ENCODE measurements around the gene TMEM273. TPM values are rescaled to one million over a fixed set of nuclear protein-coding genes. Genes with fewer than 3 reads are reported as not detected.

Gene TMEM273
- total RNA-seq, 1 donor from 2014 or later, result 6.8 TPM

DNA sequence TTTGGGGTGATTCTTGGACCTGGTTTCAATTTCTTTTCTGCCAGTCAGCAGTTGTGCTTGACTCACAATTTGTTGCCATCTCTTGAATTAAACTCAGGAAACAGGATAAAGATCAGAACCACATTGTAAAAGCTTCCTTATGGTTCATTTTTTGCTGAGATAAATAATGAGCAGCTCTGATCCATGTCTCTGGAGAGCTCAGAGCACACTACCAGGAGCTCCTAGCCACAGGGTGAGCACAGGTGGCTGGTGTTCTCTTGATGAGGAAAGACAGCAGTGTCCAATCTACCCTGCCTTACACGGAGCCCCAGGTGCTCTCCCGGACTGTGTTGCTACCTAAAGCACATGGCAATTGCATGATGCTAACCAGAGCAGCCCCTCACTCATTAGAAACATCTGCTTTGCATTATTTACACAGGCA, 37.2 kb downstream of the TMEM273 start:
- no peak overlapping the region for H3K9ac ChIP-seq (ENCODE audit: low read depth in 1 of 3, low read length in 3 of 3)
- H3K27ac ChIP-seq (ENCODE audit: low read depth, low read length), result no peak overlapping the region
- peaks cover 0 to 3% (median 2%) of the 10 kb centered on the region in 3 donors for H3K9me3 ChIP-seq (ENCODE audit: control insufficient read depth in 3 of 3, low read length in 3 of 3)
- no peak overlapping the region for H3K4me3 ChIP-seq (ENCODE audit: low read length in 3 of 3)
- no peaks in the 10 kb centered on the region for H3K27me3 ChIP-seq (ENCODE audit: control insufficient read depth in 3 of 3, insufficient read depth in 3 of 3, low read length in 3 of 3)
- no peaks in the 10 kb centered on the region for H3K36me3 ChIP-seq (ENCODE audit: control insufficient read depth in 3 of 3, insufficient read depth in 3 of 3, low read length in 3 of 3)
- peaks cover 3 to 6% (median 6%) of the 10 kb centered on the region in 3 donors for H3K4me1 ChIP-seq (ENCODE audit: control insufficient read depth in 3 of 3, insufficient read depth in 3 of 3, low read length in 3 of 3)

DNA sequence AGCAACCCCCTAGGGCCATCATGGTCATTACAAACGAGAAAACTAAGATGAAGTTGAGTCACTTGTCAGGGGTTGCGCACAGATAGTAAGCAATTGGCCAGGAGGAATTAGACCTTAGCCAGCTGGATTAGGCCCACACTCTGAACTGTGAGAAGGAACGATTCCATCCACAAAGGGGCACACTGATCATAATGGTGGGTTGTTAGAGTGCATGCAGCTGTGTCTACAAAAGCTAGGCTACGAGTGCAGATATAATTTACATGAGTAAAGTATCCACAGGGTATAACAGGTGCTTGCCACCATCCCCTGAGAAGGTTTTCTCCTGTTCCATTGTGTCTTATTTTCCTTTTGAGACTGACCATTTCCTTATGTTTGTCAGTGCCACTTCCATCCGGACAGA, 37.8 kb downstream of the TMEM273 start:
- Histone ChIP-seq H3K27ac (ENCODE audit: low read depth, low read length) (no peak overlapping the region), H3K36me3 (ENCODE audit: control insufficient read depth in 3 of 3, insufficient read depth in 3 of 3, low read length in 3 of 3) (no peaks in the 10 kb centered on the region), H3K4me3 (ENCODE audit: low read length in 3 of 3) (no peak overlapping the region), H3K9me3 (ENCODE audit: control insufficient read depth in 3 of 3, low read length in 3 of 3) (peaks cover 0 to 3% (median 2%) of the 10 kb centered on the region in 3 donors), H3K9ac (ENCODE audit: low read depth in 1 of 3, low read length in 3 of 3) (no peak overlapping the region), H3K4me1 (ENCODE audit: control insufficient read depth in 3 of 3, insufficient read depth in 3 of 3, low read length in 3 of 3) (peaks cover 3 to 6% (median 6%) of the 10 kb centered on the region in 3 donors), H3K27me3 (ENCODE audit: control insufficient read depth in 3 of 3, insufficient read depth in 3 of 3, low read length in 3 of 3) (no peaks in the 10 kb centered on the region)

DNA sequence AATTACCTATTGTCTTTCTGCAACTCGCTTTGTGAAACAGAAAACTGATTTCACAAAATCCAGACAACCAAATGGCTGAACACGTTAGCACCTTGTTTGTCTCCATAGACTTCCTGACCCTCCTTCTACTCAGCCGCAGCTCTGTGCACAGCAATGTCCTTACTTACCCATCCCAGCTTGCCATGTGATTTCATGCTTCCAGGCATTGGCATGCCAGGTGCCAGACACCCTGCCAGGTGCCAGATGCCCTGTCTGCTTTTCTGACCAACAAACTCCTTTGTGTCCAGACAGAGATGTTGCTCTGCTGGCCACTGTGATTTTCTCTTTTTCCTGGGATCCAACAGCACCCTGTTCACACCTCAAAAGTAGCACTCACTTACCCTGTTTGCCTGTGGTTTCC, 38.3 kb downstream of the TMEM273 start:
- Histone ChIP-seq H3K9ac (ENCODE audit: low read depth in 1 of 3, low read length in 3 of 3) (no peak overlapping the region), H3K4me3 (ENCODE audit: low read length in 3 of 3) (no peak overlapping the region), H3K27me3 (ENCODE audit: control insufficient read depth in 3 of 3, insufficient read depth in 3 of 3, low read length in 3 of 3) (no peaks in the 10 kb centered on the region), H3K4me1 (ENCODE audit: control insufficient read depth in 3 of 3, insufficient read depth in 3 of 3, low read length in 3 of 3) (peaks cover 3 to 6% (median 6%) of the 10 kb centered on the region in 3 donors), H3K36me3 (ENCODE audit: control insufficient read depth in 3 of 3, insufficient read depth in 3 of 3, low read length in 3 of 3) (no peaks in the 10 kb centered on the region), H3K27ac (ENCODE audit: low read depth, low read length) (no peak overlapping the region), H3K9me3 (ENCODE audit: control insufficient read depth in 3 of 3, low read length in 3 of 3) (peaks cover 0 to 3% (median 2%) of the 10 kb centered on the region in 3 donors)

DNA sequence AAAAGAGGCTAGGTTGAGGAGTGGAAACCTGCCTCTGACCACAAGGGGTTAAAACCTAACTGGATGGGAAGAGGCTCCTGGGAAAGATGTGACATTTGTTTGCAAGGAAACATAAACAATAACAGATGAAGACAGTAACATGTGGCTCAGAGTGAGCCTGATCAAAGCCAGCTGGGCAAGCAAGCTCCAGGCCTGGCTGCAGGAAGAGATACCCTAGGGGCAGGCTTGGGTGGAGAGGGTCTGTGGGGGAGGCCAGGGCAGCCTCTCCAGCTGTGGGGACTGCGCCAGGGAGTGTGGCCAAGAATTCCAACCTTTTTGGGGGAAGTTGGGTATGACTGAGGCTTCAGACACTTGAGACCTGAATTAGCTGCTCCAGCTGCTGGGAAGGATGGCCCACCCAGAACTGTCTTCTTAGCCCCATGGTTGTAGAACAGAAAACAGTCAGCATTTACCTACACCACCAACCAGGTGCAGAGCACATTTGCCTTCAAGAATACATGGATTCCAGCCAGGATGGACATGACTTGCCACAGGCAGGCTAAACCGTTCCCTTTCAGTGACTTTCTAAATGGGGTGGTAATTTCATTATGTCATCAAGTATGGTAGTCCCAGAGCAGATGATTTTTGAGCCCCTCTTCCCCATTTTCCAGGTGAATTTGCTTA, 44.0 kb downstream of the TMEM273 start:
- Histone ChIP-seq H3K4me3 (ENCODE audit: low read length in 3 of 3) (no peak overlapping the region), H3K27ac (ENCODE audit: low read depth, low read length) (no peak overlapping the region), H3K27me3 (ENCODE audit: control insufficient read depth in 3 of 3, insufficient read depth in 3 of 3, low read length in 3 of 3) (no peaks in the 10 kb centered on the region), H3K9ac (ENCODE audit: low read depth in 1 of 3, low read length in 3 of 3) (no peak overlapping the region), H3K36me3 (ENCODE audit: control insufficient read depth in 3 of 3, insufficient read depth in 3 of 3, low read length in 3 of 3) (no peaks in the 10 kb centered on the region), H3K4me1 (ENCODE audit: control insufficient read depth in 3 of 3, insufficient read depth in 3 of 3, low read length in 3 of 3) (peaks cover 14 to 15% (median 15%) of the 10 kb centered on the region in 3 donors), H3K9me3 (ENCODE audit: control insufficient read depth in 3 of 3, low read length in 3 of 3) (peaks cover 0 to 3% (median 2%) of the 10 kb centered on the region in 3 donors)

DNA sequence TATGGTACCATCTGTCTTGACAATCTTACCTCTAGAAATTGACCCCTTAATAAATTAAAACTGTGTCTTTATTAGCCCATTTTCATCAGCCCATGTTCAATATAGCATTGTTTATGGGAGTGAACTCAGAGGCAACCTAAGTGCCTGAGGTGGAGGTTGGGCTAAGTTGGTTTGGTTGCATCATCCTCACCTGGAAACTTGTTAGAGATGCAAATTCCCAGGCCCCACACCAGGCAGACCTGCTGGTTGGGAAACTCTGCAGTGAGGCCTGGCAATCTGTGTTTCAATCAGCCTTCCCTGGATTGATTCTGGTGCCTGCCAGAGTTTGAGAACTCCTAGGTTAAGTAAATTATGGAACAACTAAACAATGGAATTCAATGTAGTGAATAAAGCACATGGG, 44.9 kb downstream of the TMEM273 start:
- Histone ChIP-seq H3K4me3 (ENCODE audit: low read length in 3 of 3) (no peak overlapping the region), H3K27me3 (ENCODE audit: control insufficient read depth in 3 of 3, insufficient read depth in 3 of 3, low read length in 3 of 3) (no peaks in the 10 kb centered on the region), H3K9ac (ENCODE audit: low read depth in 1 of 3, low read length in 3 of 3) (no peak overlapping the region), H3K27ac (ENCODE audit: low read depth, low read length) (no peak overlapping the region), H3K4me1 (ENCODE audit: control insufficient read depth in 3 of 3, insufficient read depth in 3 of 3, low read length in 3 of 3) (peaks cover 18 to 21% (median 19%) of the 10 kb centered on the region in 3 donors), H3K36me3 (ENCODE audit: control insufficient read depth in 3 of 3, insufficient read depth in 3 of 3, low read length in 3 of 3) (no peaks in the 10 kb centered on the region), H3K9me3 (ENCODE audit: control insufficient read depth in 3 of 3, low read length in 3 of 3) (peaks cover 0 to 3% (median 1%) of the 10 kb centered on the region in 3 donors)

DNA sequence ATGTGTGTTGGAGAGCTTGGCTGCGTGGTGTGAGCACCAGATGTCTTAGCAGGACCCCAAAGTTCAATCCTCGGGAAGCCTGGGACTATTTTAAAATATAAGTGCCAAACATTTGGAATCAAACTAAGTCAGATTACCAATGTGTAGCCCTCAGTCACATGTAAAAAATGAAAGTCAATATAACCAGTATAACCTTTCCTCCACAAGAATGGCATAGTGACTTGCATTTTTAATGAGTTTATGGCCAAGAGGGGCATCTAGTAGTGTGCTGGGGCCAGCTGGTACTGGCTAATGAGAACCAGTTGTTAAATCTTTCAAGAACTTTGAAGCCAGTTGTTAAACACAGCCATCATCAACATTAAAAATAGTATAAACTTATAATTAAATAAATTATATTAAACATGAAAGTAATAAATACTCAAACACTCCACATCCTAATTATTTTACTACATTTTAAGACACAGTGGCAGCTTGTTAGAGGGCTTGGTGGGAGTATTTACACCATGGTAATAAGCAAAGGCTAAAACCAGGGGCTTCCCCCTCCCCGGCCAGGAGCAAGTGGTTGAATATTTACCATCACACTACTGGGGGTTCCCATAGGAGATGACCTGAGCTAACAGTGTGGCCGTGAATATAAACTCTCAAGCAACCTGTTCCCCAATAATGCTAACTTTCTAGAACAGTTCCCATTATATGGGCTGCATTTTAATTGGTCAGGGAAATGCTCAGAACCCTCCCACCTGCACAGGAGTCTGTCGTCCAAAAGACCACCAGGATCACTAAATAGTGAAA, 46.5 kb downstream of the TMEM273 start:
- H3K27me3 ChIP-seq (ENCODE audit: control insufficient read depth in 3 of 3, insufficient read depth in 3 of 3, low read length in 3 of 3), result no peaks in the 10 kb centered on the region
- H3K9me3 ChIP-seq (ENCODE audit: control insufficient read depth in 3 of 3, low read length in 3 of 3), result no peaks in the 10 kb centered on the region
- peaks cover 18 to 21% (median 19%) of the 10 kb centered on the region in 3 donors for H3K4me1 ChIP-seq (ENCODE audit: control insufficient read depth in 3 of 3, insufficient read depth in 3 of 3, low read length in 3 of 3)
- H3K4me3 ChIP-seq (ENCODE audit: low read length in 3 of 3), result no peak overlapping the region
- no peak overlapping the region for H3K9ac ChIP-seq (ENCODE audit: low read depth in 1 of 3, low read length in 3 of 3)
- no peaks in the 10 kb centered on the region for H3K36me3 ChIP-seq (ENCODE audit: control insufficient read depth in 3 of 3, insufficient read depth in 3 of 3, low read length in 3 of 3)
- no peak overlapping the region for H3K27ac ChIP-seq (ENCODE audit: low read depth, low read length)

DNA sequence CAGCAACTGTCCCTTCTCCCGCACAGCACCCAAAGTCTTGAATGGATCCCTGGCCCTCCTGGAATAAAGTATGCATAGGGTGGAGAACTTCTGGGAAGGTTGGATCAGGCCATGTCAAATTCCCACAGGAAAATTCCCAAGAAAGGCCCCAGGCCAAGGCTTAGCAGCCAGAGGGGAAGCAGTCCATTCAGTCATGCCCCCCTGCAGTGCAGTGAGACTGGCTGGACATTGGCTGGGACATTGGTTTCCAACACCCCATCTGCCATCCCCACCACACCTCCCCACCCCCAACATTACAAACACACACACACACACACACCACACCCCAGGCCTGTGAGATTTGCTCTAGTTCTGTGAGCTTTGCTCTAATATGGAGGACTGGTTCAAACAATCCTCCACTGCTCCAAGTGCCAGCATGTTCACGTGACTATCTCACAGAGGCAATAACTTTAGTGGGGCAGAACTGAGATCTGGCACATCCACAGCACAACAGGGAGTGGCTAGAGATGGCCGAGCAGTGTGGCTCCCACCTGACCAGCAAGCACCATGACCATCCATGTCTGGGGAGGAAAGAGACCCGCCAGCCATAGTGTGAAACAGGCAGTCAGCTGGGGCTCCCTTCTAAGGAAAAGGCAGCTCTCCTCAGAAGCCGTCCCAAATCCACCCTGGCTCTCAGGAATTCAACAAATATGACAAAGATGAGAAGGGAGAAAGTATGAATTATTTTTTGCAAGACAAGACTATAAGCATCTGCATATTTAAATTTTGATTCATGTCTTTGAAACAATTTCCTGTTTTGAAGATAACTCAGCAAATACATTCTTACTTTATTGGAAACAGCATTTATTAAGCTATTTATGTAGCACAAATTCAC, 47.6 kb downstream of the TMEM273 start:
- peak overlapping the region; percentile 15 for H3K27ac ChIP-seq (ENCODE audit: low read depth, low read length)
- H3K9ac ChIP-seq (ENCODE audit: low read depth in 1 of 3, low read length in 3 of 3), result no peak overlapping the region
- no peaks in the 10 kb centered on the region for H3K27me3 ChIP-seq (ENCODE audit: control insufficient read depth in 3 of 3, insufficient read depth in 3 of 3, low read length in 3 of 3)
- H3K4me3 ChIP-seq (ENCODE audit: low read length in 3 of 3), result no peak overlapping the region
- H3K9me3 ChIP-seq (ENCODE audit: control insufficient read depth in 3 of 3, low read length in 3 of 3), result no peaks in the 10 kb centered on the region
- H3K36me3 ChIP-seq (ENCODE audit: control insufficient read depth in 3 of 3, insufficient read depth in 3 of 3, low read length in 3 of 3), result no peaks in the 10 kb centered on the region
- H3K4me1 ChIP-seq (ENCODE audit: control insufficient read depth in 3 of 3, insufficient read depth in 3 of 3, low read length in 3 of 3), result peaks cover 20 to 21% (median 21%) of the 10 kb centered on the region in 3 donors

DNA sequence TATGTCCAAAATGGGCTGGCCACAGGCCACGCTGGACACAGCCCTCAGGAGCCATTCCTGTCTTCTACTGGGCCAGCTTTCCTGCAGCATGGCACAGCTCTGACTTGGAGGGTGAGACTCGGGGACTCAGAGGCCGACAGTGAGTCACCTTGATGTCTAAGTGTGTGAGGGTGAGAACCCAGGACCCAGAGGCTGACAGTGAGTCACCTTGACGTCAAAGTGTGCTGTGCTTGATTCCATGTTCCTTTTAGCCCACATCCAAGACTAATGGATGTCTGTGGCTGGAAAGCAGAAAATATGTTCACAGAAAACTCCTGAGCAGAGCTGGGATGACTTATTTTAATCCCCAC, 48.4 kb downstream of the TMEM273 start:
- Histone ChIP-seq H3K27ac (ENCODE audit: low read depth, low read length) (peak overlapping the region; percentile 76), H3K4me3 (ENCODE audit: low read length in 3 of 3) (no peak overlapping the region), H3K4me1 (ENCODE audit: control insufficient read depth in 3 of 3, insufficient read depth in 3 of 3, low read length in 3 of 3) (peaks cover 20 to 24% (median 21%) of the 10 kb centered on the region in 3 donors), H3K9me3 (ENCODE audit: control insufficient read depth in 3 of 3, low read length in 3 of 3) (no peaks in the 10 kb centered on the region), H3K27me3 (ENCODE audit: control insufficient read depth in 3 of 3, insufficient read depth in 3 of 3, low read length in 3 of 3) (no peaks in the 10 kb centered on the region), H3K36me3 (ENCODE audit: control insufficient read depth in 3 of 3, insufficient read depth in 3 of 3, low read length in 3 of 3) (no peaks in the 10 kb centered on the region), H3K9ac (ENCODE audit: low read depth in 1 of 3, low read length in 3 of 3) (no peak overlapping the region)

DNA sequence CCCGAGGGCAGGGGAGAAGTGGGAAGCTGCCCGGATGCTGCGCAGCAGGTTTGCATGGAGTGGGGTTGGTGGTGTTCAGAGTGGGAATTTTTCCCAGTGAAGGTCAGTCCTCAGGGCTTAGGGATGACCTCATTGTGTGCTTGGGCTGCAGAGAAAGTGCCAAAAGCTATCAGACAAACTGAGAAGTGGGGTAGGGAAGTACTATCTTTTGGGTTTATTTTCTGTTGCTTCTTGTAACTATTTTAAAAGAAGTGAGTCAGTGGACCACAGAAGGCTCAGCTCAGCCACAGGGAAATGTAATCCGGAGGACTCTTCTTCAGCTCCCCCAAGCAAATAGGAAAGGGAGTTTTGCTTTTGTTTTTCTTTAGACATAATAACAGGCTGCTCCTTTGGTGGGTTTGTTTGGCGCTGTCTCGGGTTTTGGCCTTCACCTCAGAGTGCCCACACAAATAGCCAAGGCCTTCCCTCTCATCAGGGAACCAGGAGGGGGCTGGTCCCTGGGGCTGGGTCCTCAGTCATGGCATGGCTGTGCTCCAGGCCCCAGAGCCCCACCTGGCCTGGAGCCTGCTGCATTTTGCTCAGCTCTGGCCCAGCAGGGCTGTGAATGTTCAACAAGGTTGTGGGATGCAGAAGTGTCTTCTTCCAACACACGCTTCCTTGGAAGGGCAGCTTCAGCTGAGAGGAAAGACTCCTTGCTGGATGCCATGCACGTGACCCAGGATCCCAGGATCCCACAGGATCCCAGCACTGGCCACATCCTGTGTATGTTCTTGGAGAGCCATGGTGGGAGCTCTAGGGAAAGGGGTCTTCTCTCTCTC, 49.0 kb downstream of the TMEM273 start:
- Histone ChIP-seq H3K36me3 (ENCODE audit: control insufficient read depth in 3 of 3, insufficient read depth in 3 of 3, low read length in 3 of 3) (no peaks in the 10 kb centered on the region), H3K9me3 (ENCODE audit: control insufficient read depth in 3 of 3, low read length in 3 of 3) (no peaks in the 10 kb centered on the region), H3K4me1 (ENCODE audit: control insufficient read depth in 3 of 3, insufficient read depth in 3 of 3, low read length in 3 of 3) (peaks cover 20 to 23% (median 21%) of the 10 kb centered on the region in 3 donors), H3K4me3 (ENCODE audit: low read length in 3 of 3) (no peak overlapping the region), H3K9ac (ENCODE audit: low read depth in 1 of 3, low read length in 3 of 3) (peak overlapping the region in 1 of 3 donors; percentile 41), H3K27ac (ENCODE audit: low read depth, low read length) (peak overlapping the region; percentile 76), H3K27me3 (ENCODE audit: control insufficient read depth in 3 of 3, insufficient read depth in 3 of 3, low read length in 3 of 3) (no peaks in the 10 kb centered on the region)
